ENCODE measurements around the gene ANXA8. TPM values are rescaled to one million over a fixed set of nuclear protein-coding genes. Genes with fewer than 3 reads are reported as not detected.
"Not testable (repeated sequence)": the region's sequence is repeated elsewhere in the genome, so short reads cannot be mapped to it uniquely, and the experiment has no call there.

ANXA8 gene
- total RNA-seq, 1 experiment from 2014 or later, result 1.1 TPM

GRCh38 chr10:47456794-47457527 is 27.0 kb downstream of the ANXA8 start:
- Histone ChIP-seq H3F3A (ENCODE audit: low read length, unreplicated experiment) (no peaks in the 10 kb centered on the region), H3K4me3 (ENCODE audit: low read length) (no peak overlapping the region), H3K4me2 (ENCODE audit: low read length) (no peak overlapping the region), H3K27ac (ENCODE audit: low read length) (no peak overlapping the region), H3K27me3 (ENCODE audit: low read length) (no peaks in the 10 kb centered on the region), H3K9me3 (ENCODE audit: low read length) (no peaks in the 10 kb centered on the region), H3K79me2 (ENCODE audit: low read length) (no peaks in the 10 kb centered on the region), H3K9ac (ENCODE audit: low read length) (no peak overlapping the region), H3K36me3 (ENCODE audit: low read depth, low read length) (no peaks in the 10 kb centered on the region), H2AFZ (ENCODE audit: low read length) (no peak overlapping the region), H3K9me2 (replicated peaks; ENCODE audit: low read length) (no peaks in the 10 kb centered on the region), H4K20me1 (ENCODE audit: low read length) (no peaks in the 10 kb centered on the region), H3K4me1 (ENCODE audit: insufficient read depth, low read length) (peaks cover 9% of the 10 kb centered on the region)
- DNase-seq (no peak), ATAC-seq (no peak)
- ChIA-PET POLR2A (ENCODE audit: unreplicated experiment) (no interaction called here), CTCF (no interaction called here)
- intact Hi-C loops (cut with micrococcal nuclease), result no loop called here
- no peak for TF ChIP-seq CTCF (conservative IDR thresholded peaks at IDR 0.05; ENCODE audit: low read depth, low read length)
- TF ChIP-seq EZH2 (IDR thresholded peaks at IDR 0.05; ENCODE audit: low read length, unreplicated experiment), result no peak
- no peak for TF ChIP-seq EZH2phosphoT487 (IDR thresholded peaks at IDR 0.05; ENCODE audit: borderline replicate concordance, low read length)
- no TSS peak for BruUV-seq (replicated peaks)

GRCh38 chr10:47456079-47456785 is 27.7 kb downstream of the ANXA8 start:
- DNase-seq, result no peak
- H4K20me1 ChIP-seq (ENCODE audit: low read length), result no peaks in the 10 kb centered on the region
- no peaks in the 10 kb centered on the region for H3K79me2 ChIP-seq (ENCODE audit: low read length)
- ChIA-PET POLR2A (ENCODE audit: unreplicated experiment) (no interaction called here), CTCF (no interaction called here)
- intact Hi-C loops (cut with micrococcal nuclease), result no loop called here
- no peaks in the 10 kb centered on the region for H3K9me3 ChIP-seq (ENCODE audit: low read length)
- TF ChIP-seq EZH2 (IDR thresholded peaks at IDR 0.05; ENCODE audit: low read length, unreplicated experiment), result no peak
- no peak for TF ChIP-seq EZH2phosphoT487 (IDR thresholded peaks at IDR 0.05; ENCODE audit: borderline replicate concordance, low read length)
- TF ChIP-seq CTCF (conservative IDR thresholded peaks at IDR 0.05; ENCODE audit: low read depth, low read length), result no peak
- no peaks in the 10 kb centered on the region for H3K27me3 ChIP-seq (ENCODE audit: low read length)
- no TSS peak for BruUV-seq (replicated peaks)
- H3K4me2 ChIP-seq (ENCODE audit: low read length), result no peak overlapping the region
- H3K4me1 ChIP-seq (ENCODE audit: insufficient read depth, low read length), result peaks cover 9% of the 10 kb centered on the region
- no peak overlapping the region for H3K9ac ChIP-seq (ENCODE audit: low read length)
- no peak overlapping the region for H2AFZ ChIP-seq (ENCODE audit: low read length)
- ATAC-seq, result no peak
- no peak overlapping the region for H3K4me3 ChIP-seq (ENCODE audit: low read length)
- H3K27ac ChIP-seq (ENCODE audit: low read length), result no peak overlapping the region
- H3K9me2 ChIP-seq (replicated peaks; ENCODE audit: low read length), result no peaks in the 10 kb centered on the region
- H3K36me3 ChIP-seq (ENCODE audit: low read depth, low read length), result no peaks in the 10 kb centered on the region
- H3F3A ChIP-seq (ENCODE audit: low read length, unreplicated experiment), result no peaks in the 10 kb centered on the region

GRCh38 chr10:47455350-47456078 is 28.4 kb downstream of the ANXA8 start:
- H3K36me3 ChIP-seq (ENCODE audit: low read depth, low read length); H3K9me2 ChIP-seq (replicated peaks; ENCODE audit: low read length); H2AFZ ChIP-seq (ENCODE audit: low read length); H3K79me2 ChIP-seq (ENCODE audit: low read length); H3K4me1 ChIP-seq (ENCODE audit: insufficient read depth, low read length); ATAC-seq; H3K9me3 ChIP-seq (ENCODE audit: low read length); DNase-seq; POLR2A ChIA-PET (ENCODE audit: unreplicated experiment); H3K4me3 ChIP-seq (ENCODE audit: low read length); CTCF ChIA-PET; H4K20me1 ChIP-seq (ENCODE audit: low read length); H3K27ac ChIP-seq (ENCODE audit: low read length); BruUV-seq (replicated peaks); intact Hi-C loops (cut with micrococcal nuclease); H3K27me3 ChIP-seq (ENCODE audit: low read length); H3F3A ChIP-seq (ENCODE audit: low read length, unreplicated experiment); H3K9ac ChIP-seq (ENCODE audit: low read length); H3K4me2 ChIP-seq (ENCODE audit: low read length): not testable (repeated sequence)
